HG03460 (cell line): ENCODE measurements around the gene PPP4R3B.
"Not testable (repeated sequence)": the region's sequence is repeated elsewhere in the genome, so short reads cannot be mapped to it uniquely, and the experiment has no call there.

Experiments used
- ATAC-seq: cut with Tn5 transposase; IDR thresholded peaks from one replicate; pipeline ENCODE4 v1.9.1; 2021; ENCODE audit not compliant: unreplicated experiment

The PPP4R3B gene

GRCh38 chr2:55596795-55597194, 20.6 kb downstream of the PPP4R3B start:
- ATAC-seq: not testable (repeated sequence)

- ATAC-seq: no peak
These were observed 21.9 kb downstream of the PPP4R3B start for GRCh38 chr2:55595536-55595935.

GRCh38 chr2:55592130-55592529, 25.3 kb downstream of the PPP4R3B start:
- no peak for ATAC-seq

GRCh38 chr2:55590810-55591440, 26.5 kb downstream of the PPP4R3B start:
- ATAC-seq: no peak

- no peak for ATAC-seq
These were observed 31.9 kb downstream of the PPP4R3B start for GRCh38 chr2:55585451-55586080.

GRCh38 chr2:55581874-55582547, 35.4 kb downstream of the PPP4R3B start:
- no peak for ATAC-seq

- ATAC-seq: no peak
These were observed 36.0 kb downstream of the PPP4R3B start for GRCh38 chr2:55581435-55581834.

- not testable (repeated sequence) for ATAC-seq
These were observed 48.4 kb downstream of the PPP4R3B start for GRCh38 chr2:55569002-55569401.

GRCh38 chr2:55567298-55567697, 50.1 kb downstream of the PPP4R3B start:
- no peak for ATAC-seq

- no peak for ATAC-seq
These were observed 51.8 kb downstream of the PPP4R3B start for GRCh38 chr2:55565613-55566012.

- ATAC-seq: no peak
These were observed 56.6 kb downstream of the PPP4R3B start for GRCh38 chr2:55560855-55561254.

GRCh38 chr2:55556809-55557208, 60.6 kb downstream of the PPP4R3B start:
- ATAC-seq: no peak

GRCh38 chr2:55555977-55556376, 61.4 kb downstream of the PPP4R3B start:
- no peak for ATAC-seq

- no peak for ATAC-seq
These were observed 64.1 kb downstream of the PPP4R3B start for GRCh38 chr2:55553321-55553720.

- ATAC-seq: no peak
These were observed 66.9 kb downstream of the PPP4R3B start for GRCh38 chr2:55550368-55551102.

- not testable (repeated sequence) for ATAC-seq
These were observed 69.7 kb downstream of the PPP4R3B start for GRCh38 chr2:55547679-55548078.

GRCh38 chr2:55547001-55547400, 70.4 kb downstream of the PPP4R3B start:
- no peak for ATAC-seq

GRCh38 chr2:55530539-55531081, 86.8 kb downstream of the PPP4R3B start:
- no peak for ATAC-seq

- ATAC-seq: no peak
These were observed 91.2 kb downstream of the PPP4R3B start for GRCh38 chr2:55526174-55526573.

- ATAC-seq: no peak
These were observed 92.5 kb downstream of the PPP4R3B start for GRCh38 chr2:55524884-55525437.
